IPS DF 4.7 (cell line): Measurements from ENCODE around the gene WDFY2.

Source experiments
- DNase-seq: peaks from one replicate; pipeline ENCODE4 v3.0.0-alpha.2; 2013; ENCODE audit warnings: low spot score; ENCODE audit errors: extremely low read depth

WDFY2 gene

DNA sequence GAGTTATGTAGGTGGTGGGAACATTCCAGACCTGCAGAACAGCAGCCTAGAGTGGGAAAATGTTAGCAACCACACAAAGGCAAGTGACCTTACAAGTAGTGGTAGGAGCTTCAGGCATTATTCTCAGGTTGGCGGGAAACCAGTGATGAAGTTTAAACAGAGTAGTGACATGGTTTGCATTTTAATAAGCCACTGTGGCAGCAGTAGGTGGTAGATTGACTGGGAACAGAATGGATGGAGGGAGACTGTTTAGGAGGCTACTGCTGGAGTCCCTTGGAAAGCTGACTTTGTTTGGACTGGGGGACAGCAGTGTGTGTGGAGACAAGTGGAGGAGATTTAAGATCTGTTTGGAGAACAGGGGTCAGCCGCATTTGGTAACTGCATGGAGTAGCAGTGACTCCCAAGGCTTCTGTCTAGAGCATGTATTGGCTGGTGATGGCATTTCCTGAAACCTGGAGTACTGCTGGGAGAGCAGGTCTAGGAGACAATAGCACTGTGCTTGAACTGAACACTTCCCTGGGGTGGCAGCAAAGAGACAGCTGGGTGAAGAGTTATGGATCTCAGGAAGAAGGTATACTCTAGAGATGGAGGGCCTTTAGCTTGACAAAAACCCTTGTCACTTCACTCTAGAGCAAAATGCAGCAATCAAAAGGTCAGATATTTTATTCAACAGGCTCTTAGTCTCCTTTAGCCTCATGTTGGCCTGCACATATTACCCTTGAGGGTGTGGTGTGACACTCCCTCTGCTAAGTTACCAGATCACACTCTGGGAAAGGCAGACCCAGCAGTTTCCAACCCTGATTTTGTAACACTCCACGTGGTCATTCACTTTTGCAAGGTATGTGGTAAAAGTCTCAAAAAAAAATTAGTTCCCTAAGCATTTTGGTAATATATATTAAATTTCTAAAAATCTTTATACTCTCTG, 149.4 kb downstream of the WDFY2 start:
- no peak for DNase-seq

DNA sequence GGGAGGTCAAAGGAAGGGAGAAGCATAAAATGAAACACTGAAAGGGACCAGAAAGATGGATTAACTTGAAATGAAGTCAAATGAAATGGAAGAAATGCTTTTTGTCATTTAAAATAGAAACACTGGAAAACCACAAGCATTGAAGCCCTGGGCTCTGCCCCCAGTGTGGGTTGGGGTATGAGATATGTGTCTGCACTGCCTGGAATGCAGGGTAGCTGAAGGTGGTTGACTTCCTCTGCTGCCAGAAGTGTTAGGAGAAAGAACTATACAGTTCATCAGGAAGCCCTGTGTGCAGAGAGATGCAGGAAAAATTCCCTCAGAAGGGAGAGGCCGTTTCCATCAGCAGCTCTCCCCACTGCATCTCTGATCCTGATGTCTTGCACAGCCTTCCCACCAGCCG, 150.5 kb downstream of the WDFY2 start:
- no peak for DNase-seq

DNA sequence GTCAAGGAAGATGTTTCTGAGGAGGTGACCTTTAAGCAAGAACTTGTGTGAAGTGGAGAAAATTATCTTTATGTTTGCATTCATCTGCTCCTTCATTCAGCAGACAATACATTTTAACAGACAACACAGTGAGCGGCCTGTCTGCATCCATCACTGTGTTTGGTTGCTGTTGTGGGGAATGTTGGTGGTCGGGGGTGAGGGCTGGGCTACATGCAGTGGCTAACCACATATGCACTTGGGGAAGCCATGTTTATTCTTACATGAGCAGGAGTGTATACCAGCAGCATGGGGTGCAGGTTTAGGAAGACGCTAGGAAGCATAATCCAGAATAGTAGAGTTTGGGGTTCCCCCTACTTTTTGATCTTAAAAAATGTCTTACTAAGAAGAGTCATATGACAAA, 153.3 kb downstream of the WDFY2 start:
- no peak for DNase-seq

DNA sequence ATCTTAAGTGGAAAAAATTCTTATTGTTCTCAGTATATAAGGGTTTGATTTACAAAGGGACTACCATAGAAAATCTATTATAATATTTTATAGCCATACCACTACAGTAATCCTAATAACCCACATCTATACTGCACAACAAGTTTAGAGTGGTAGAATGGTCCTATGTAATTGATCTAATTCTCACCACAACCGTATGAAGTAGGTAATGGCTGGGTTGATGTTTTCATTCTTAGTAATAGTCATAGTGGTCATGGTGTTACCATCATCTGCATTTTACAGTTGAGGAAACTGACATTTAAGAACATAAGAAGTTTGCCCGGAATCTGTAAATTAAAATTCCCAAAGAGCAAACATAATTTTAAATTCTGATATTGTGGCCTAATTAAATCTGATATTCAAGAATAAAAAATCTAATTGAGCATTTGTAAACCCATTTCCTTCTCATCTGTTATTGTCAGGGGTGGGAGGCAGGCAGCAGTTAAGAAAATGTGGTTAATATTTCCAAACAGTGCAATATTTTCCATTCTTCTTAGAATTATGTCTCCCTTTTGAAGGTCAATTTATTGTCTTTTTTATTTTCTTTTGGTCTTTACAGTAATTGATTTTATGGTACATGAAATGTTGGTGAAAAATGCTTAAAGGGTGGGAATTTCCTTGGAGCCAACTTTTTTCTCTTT, 154.1 kb downstream of the WDFY2 start:
- no peak for DNase-seq

DNA sequence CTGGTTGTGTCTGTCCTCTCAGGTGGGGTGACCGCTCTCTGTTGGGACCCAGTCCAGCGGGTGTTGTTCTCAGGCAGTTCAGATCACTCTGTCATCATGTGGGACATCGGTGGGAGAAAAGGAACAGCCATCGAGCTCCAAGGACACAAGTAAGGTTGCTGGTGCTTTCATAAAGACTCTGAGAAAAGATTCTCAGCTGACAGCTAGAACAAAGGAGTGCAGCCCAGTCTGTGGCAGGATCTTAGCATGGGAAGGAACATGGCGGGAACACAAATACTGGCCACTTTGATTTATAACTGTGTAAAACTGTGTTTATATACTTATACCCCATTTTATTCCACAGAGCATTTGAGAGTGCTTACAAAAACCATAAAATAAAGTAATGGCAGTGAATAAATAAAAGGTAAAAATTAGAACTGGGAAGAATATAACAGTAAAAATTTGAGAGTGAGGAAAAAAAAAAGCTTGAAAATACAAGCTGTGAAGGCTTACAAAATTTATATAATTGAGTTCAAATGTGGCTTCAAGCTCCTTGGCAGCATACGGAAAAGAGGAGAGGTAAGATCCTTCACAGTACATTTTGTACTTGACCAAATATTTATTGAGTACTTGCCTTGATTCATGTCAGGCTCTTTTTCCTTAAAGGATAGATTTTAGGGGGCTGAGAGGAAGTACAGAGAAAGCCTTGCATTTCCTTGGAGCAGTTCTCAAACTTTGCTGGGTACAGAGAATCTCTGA, 154.9 kb downstream of the WDFY2 start:
- DNase-seq, result no peak

DNA sequence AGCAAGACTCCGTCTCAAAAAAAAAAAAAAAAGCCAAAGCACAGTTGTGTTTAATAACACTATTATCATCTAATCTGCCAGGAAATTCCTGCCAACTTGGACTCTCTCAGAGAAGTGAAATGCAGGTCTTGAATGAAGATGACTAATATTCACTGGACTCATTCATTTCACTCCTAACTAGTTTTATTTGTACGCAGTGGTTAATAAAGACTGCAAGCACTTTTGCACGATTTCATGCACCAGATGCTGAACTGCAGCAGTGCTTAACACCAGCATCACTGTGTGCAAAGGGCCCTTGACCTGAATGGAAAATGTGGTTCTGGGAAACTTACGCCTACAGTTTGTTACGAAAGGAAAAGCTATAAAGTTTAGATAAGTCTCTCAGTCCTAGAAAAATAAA, 156.4 kb downstream of the WDFY2 start:
- DNase-seq, result no peak

DNA sequence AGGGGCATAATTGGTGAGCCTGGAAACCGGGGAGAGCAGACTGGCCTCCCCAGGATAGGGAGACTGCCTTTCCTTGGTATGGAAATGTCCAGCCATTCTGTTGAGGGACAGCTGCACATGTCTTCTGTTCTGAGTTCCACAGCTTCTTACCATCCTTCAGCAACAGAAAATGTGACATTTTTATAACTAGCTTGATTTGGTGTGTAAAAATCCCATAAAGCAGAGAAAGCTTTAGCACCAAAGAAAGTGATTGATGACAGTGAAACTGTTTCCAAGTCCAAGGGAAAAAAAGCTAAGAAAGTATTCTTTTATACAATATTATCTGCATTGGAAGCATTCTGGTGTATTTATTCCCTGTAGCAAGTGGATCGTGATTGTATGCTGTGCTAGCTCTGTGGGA, 157.8 kb downstream of the WDFY2 start:
- DNase-seq, result no peak

DNA sequence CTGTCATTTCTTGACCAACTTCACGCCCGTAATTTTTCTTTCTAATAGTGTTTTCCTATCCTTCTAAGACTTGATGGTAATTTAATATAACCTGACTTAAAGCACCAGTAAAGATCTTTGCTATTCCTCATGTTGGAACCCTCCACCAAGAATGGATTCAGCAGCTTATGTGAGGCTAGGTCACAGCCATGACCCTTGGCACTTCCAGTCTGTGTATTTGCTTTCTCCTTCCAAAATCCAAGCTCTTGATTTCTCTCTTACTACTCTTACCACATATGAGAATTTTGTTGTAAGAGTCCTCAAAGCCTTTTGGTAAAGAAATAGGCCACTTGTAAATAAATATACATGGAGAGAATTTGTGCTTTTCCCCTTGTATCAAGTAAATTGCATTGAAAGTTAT, 158.3 kb downstream of the WDFY2 start:
- DNase-seq, result no peak

DNA sequence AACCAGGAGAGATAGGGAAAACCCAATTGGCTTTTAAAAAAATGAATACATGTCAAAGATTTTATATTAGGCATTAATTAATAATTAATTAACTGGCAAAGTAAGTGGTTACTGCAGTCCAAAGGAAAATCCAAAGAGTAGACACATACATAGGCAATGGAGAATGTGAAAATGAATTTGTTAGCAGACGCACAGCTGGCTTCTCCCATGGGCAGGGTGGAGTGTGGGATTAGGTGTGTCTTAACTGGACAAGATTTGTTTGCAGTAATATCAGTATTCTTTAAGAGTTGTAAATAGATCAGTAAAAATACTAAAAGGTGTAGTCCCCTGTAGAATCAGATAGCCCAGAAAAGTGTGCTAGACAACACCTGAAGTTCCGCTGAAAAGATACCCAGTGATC, 161.0 kb downstream of the WDFY2 start:
- no peak for DNase-seq

DNA sequence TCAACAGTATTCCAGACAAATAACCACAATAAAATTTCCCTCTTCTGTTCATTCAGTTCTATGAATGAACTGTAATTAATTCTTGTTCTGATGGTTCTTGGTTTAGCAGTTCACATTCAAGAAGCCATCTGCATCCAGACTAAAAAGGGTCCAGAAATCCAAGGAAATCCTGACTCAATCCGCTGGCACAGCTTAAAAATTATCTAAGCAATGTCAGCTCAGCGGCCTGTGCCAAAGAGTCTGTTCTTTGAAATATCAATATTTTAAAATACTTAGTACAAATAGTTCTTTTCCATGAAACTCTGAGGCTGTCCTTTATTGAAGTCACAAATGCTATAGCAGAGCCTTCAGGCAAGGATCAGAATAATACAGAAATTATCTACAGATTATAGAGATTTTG, 162.5 kb downstream of the WDFY2 start:
- no peak for DNase-seq

DNA sequence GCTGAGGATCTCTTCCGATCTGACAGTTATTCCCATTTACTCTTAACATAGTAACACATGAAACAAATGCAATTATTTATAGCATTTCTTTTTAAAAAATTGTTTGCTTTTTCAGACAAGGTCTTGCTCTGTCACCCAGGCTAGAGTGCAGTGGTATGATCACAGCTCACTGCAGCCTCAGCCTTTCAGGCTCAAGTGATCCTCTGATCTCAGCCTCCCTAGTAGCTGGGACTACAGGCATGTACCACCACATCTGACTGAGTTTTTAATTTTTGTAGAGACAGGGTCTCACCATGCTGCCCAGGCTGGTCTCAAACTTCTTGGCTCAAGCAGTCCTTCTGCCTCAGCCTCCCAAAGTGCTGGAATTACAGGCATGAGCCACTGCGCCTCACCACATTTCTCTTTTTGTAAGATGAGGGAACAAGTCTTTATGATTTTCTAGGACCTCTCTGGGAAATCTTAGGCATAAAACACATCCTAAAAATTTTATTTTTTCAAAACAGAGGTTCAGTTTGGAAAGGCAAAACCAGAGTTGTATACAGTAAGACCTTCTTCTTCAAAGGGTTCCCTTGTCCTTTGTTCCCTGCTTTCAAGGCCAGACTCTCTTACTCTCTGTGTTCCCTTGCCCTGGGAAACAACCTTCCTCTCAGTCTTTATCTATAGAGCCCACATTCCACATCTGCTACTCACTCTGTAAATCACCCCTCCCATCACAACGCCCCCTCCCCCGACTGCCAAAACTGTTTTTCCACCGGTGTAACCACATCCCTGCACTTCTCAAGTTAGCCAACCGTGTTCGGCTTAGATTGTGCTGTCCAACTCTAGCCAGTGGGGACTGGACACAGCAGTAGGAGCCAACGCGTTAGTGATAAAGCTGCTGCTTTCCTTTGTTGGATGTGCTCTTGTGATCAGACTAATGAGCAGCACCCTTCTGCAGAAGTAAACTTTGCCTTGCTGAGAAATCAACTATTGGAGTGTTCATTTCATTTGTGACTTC, 163.5 kb downstream of the WDFY2 start:
- no peak for DNase-seq

DNA sequence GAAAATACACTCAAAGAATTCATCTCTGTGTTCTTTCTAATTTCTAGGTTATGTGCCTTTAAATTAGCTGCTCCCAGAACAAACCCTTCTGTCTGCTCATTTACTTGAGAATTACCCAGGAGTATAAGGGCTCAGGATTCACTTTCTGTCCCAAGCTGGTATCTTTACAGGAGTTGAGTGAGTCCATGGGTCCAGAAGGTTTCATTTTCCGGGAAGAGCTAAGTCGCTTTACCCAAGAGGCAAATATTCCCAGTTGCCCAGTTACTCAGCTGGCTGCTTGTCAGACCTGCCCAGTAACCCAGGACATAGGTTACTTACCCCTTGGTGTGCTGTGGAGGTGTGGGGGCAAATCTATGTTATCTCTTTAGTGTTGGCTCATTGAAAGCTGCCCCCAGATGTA, 172.4 kb downstream of the WDFY2 start:
- no peak for DNase-seq

DNA sequence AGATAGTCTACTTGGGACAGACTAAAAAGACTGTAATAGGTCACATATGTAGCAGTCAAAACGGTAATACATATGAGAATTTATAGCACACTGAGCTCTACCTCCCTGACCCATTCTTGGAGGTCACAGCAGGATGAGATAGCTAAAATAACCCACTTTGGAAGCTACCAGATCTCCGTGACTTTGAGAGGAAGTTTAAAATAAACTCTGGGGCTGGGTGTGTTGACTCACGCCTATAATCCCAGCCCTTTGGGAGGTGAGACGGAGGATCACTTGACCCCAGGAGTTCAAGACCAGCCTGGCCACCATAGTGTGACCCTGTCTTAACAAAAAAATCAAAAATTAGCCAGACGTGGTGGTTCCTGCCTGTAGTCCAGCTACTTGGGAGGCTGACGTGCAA, 174.4 kb downstream of the WDFY2 start:
- no peak for DNase-seq

DNA sequence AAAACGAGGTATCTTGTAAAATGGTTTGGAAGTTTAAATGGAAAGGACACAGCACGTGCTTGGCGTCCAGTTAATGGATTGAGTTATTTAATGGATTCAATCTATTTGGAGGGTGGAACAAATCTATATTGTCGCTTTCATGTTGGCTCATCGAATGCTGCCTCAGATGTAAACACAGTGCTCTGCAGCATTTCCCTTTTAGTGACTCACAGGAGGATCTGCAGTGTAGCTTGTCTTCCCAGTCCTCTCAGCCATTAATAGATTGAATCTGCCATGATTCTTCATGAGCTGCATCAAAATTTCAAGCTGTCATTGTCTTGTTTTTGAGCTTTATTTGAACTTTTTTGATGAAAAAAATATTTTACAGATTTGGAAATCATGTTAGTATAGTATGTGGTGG, 175.0 kb downstream of the WDFY2 start:
- no peak for DNase-seq

DNA sequence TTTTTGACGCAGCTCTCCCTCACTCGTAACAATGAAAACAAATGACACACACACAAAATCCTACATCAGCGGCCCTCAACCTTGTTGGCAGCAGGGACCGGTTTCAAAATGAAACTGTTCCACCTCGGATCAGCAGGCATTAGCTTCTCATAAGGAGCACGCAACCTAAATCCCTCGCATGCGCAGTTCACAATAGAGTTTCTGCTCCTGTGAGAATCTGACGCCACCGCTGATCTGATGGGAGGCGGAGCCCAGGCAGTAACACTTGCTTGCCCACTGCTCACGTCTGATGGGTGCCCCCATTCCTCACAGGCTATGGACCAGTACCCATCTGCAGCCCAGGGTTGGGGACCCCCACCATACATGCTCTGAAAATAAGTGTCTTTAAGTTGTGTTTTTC, 176.3 kb downstream of the WDFY2 start:
- no peak for DNase-seq

DNA sequence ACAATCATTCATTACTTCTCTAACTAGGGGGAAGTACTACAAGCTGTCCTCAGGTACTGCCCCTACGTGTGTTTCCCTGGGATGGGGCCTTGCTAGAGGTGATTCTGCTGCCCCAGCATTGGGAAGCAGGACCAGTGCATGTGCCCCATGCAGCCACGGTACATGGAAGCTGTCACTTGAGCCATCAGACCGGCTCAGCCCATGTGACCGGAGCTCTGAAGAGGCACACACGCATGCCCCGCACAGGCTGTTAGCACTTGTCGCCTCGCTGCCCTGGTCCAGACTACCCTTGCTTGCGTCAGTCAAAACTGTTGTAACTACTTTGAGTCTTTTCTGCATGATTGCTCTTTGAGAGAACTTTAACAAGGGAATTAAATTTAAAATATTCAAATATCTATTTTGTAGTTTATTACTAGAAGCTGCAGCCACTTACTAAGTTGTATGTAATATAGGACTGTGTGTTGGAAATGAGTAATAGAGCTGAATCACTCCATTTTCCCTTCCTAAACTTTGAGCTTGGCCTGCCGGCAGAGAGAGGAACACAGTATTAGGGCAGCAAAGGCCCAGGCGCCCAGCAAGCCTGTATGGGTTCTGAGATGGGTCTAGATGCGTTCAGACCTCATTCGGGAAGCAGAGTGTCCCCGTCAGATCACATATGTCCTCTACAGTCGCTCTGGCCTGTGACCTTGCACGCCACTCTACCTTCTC, 177.5 kb downstream of the WDFY2 start:
- no peak for DNase-seq

DNA sequence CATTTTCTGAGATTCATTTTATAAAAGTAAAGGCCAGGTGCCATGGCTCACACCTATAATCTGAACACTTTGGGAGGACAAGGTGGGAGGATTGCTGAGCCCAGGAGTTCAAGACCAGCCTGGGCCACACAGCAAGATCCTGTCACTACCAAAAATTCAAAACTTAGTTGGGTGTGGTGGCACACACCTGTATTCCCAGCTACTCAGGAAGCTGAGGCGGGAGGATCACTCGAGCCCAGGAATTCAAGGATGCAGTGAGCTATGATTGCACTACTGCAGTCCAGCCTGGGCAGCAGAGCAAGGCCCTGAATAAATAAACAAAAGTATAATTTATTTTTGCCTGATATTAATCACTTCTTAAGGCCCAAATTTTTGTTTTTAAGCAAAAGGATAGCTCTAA, 179.2 kb downstream of the WDFY2 start:
- no peak for DNase-seq

DNA sequence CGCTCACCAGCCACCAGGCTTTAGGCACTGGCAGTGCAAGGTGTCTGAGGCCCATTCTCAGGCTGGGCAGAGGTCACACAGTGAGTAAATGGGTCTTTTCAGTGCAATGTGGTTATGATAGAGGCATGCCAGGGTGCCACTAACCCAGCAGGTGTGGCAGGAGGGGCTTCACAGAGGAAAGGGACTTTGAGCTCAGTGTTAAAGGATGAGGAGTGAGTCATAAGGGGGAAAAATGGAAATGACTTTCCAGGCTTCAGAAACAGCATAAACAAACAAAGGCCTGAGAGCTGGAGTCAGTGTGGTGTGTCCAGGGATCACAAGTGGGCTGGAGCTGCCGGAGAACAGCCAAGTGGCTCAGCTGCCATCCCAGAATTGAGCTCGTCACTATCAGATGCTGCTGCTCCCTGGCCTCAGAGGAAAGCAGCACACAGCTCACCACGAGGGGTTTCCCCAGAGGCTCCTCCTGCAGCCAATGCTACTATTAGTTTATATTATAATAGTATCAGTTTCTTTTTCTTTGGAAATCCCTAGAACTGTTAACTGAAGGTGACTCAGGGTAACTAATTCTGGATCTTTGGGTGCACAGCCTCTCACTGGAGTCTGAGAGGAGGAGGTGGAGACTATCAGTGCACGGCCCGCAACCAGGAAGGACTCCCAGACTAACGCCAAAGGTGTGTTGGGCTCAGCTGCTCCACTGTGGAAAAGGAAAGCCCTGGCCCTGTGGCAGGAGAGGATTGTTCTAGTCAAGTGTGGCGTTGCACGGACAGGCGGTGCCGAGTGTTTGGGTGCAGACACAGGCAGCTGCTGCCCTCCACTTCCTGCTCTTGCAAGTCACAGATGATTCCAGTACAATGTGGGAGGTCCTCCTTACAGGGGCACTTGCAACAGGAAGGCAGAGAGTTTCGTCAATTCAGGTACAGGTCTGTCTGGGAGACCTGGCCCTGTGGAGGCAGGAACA, 180.2 kb downstream of the WDFY2 start:
- no peak for DNase-seq

DNA sequence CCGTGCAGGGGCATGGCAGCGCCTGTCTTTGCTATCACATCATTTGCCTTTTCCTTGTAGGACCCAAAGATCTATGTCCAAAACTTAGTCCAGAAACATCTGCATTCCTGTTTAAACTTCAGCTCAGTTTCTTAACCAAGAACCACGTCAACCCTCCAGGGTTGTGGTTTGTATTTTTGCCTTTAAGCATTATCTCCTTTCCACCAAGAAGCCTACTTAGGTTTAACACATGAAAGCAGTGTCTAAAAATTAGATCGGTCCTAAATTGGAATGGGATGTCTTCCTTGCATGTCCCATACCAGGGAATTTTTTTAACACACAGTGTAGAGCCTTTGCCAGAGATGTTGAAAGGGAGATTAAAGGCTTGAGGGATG, 180.9 kb downstream of the WDFY2 start:
- no peak for DNase-seq
